ENCODE measurements around the gene NUB1.

Gene NUB1

GRCh38 chr7:151377406-151377805 is 35.8 kb downstream of the NUB1 start:
- DNase-seq (ENCODE audit: low spot score): no peak

GRCh38 chr7:151378011-151378410 is 36.4 kb downstream of the NUB1 start:
- no peak for DNase-seq (ENCODE audit: low spot score)

- DNase-seq (ENCODE audit: low spot score): no peak
Observed at GRCh38 chr7:151378496-151379192, 37.0 kb downstream of the NUB1 start.

GRCh38 chr7:151379193-151379520 is 37.5 kb downstream of the NUB1 start:
- no peak for DNase-seq (ENCODE audit: low spot score)

DNA sequence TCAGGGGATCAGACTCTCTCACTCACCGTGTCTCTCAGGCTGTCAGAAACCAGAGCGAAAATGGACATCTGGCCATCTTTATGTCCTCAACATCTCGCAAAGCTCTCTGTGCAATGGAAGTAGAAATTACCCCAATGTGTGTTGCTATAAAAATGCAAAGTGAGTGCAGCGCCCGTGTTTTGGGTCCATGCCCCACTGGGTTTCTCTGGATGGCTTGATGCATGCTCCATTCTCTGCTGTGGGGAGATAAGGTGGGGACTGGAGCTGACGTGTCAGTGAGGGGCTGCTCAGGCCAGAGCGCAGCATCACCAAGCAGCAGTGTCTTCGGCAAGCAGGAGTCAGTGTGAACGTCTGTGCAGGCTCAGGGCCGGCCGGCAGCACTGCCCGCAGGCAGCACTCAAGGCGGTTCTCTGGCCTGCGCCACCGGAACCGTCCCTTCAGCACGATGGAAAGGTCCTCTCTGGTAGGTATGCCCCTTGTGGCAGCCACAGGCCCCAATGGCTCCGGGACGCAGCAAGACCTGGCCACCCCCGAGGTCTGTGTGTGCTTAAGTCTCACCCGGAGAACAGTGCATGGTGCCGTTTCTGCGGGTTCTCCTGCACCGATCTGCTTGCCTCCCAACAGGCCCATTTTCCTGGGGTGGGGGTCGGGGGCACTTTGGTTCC is 38.1 kb downstream of the NUB1 start:
- DNase-seq (ENCODE audit: low spot score): no peak

GRCh38 chr7:151380199-151381097 is 38.8 kb downstream of the NUB1 start:
- DNase-seq (ENCODE audit: low spot score): no peak

- DNase-seq (ENCODE audit: low spot score): no peak
Observed at GRCh38 chr7:151381098-151381347, 39.4 kb downstream of the NUB1 start.

DNA sequence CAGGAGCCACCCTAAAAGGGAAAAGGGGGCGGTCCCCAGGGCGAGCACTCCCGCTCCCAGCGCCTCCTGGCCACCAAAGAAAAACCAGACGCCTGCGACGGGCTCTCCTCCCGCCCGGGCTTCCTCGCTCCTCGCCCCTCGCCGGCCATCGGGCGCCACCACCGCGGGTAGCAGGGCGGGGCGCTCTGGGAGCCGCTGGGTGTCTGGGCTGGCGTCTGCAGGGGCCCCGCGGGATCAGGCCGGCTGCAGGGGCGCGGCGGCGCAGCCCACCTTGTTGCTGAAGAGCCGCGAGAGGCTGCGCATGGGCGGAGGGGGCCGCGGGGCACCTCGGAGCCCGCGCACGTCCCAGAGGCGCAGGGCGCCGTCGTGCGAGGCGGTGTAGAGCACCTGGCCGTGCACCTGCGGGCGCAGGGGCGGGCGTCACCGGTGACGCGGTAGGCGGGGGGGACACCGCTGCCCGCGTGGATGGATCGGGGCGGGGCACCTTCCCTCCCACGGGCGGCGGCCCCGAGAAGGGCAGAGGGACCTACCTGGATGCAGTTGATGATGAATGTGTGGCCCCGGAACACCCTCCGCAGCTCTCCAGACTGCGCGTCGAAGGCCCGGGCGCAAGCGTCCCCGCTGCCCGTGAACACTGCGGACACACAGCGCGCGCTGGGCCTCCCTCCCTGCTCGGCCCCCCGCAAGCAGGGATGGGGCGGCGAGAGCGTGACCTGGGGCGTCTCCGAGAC is 39.9 kb downstream of the NUB1 start:
- DNase-seq (ENCODE audit: low spot score): no peak

DNA sequence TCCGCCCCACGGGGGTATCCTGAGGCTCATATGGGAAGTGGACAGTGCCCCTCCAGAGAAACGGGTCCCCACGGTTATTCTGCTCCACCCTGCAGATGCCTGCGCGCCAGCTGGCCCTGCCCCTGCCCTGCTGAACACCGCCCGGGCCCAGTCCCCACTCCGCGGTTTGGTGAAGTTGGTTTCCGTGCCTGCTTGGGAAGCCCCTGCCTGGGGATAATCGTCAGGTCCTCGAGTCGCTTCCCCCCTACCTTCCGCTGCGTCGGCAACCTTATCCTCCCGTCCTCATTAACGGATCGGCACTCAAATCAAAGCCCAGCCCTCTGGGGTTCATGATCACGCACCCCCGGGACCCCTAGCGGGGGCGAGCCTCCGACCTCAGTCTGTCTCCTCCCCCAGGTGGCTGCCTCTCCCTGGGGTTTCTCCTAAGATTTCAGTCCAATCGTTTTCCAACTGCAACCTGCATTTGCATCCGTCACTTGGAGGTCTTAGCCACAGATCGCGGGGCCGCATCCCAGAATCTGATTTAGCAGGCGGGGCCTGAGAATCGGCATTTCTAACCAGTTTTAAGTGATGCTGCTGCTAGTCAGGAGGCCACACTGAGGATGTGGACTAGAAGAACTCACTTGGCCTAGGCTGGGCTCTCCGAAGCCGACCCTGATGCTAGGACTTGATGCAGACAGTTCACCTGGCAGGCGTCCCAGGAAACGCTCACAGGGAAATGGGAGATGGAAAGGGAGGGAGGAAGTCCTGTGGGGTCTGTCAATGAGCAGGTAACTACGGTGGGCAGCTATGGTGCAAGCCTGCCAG is 40.7 kb downstream of the NUB1 start:
- no peak for DNase-seq (ENCODE audit: low spot score)

DNA sequence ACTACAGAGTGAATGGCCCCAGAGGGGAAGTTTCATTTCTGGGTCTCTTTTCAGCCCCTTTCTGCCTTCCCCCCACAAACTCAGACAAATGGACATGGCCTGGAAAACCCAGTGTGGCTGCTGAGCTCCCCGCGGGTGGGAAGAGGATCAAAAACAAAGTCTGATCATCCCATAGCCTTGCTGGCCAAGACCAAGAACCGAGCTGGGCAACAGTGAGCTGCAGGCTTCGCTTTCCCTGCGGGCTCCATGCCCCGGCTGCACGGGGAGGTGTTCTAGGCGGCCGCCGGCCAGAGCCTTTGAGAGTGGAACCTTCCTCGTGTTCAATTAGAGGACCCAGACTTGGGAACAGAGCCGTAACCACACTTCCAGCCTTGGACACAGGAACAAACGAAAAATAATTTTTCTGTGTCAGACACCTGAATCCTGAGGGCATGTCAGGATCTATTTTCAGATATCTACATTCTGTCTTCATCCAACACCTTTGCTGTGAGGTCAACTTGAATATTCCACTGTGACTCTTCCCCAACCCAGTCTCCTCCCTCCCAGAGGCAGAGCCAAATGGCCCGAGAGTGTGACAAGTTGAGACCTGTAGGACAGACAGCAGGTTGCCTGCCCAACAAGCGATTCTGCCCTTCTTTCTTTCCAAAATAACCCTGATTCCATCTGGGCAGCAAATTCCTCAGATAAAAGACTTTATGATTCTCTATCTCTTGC is 42.2 kb downstream of the NUB1 start:
- DNase-seq (ENCODE audit: low spot score): no peak

GRCh38 chr7:151384352-151384697 is 42.7 kb downstream of the NUB1 start:
- no peak for DNase-seq (ENCODE audit: low spot score)

- no peak for DNase-seq (ENCODE audit: low spot score)
Observed at GRCh38 chr7:151384776-151385625, 43.4 kb downstream of the NUB1 start.

DNA sequence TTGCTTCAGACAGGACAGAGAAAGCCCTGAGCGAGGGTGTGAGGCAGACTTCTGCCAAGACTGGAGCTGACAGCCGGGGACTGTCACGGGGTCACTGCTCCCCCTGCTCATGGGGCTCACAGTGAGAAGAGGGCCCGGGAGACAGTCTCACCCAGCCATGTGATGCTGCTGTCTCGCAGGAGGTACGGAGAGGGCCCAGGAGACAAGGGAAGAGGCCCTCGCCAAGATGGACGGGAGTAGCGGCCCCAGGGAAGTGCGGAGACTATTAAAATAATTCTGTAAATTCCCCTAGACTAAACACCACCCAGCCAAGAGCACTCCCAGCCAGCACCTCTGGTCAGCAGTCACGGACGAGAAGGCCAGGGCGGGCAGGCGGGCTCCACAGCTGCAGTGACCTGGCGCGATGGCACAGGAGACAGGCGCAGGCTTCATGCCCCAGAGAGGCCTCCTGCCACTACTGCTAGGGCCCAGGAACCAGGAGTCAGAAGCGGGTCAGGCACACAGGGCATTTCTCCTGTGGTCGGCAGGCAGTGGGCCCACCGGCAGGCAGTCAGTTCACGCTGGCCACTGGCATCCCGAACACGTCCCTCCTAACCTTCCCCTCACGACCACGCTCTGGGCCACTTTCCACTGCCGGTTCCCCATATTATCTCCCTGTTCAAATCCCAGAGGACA is 44.2 kb downstream of the NUB1 start:
- DNase-seq (ENCODE audit: low spot score): no peak

DNA sequence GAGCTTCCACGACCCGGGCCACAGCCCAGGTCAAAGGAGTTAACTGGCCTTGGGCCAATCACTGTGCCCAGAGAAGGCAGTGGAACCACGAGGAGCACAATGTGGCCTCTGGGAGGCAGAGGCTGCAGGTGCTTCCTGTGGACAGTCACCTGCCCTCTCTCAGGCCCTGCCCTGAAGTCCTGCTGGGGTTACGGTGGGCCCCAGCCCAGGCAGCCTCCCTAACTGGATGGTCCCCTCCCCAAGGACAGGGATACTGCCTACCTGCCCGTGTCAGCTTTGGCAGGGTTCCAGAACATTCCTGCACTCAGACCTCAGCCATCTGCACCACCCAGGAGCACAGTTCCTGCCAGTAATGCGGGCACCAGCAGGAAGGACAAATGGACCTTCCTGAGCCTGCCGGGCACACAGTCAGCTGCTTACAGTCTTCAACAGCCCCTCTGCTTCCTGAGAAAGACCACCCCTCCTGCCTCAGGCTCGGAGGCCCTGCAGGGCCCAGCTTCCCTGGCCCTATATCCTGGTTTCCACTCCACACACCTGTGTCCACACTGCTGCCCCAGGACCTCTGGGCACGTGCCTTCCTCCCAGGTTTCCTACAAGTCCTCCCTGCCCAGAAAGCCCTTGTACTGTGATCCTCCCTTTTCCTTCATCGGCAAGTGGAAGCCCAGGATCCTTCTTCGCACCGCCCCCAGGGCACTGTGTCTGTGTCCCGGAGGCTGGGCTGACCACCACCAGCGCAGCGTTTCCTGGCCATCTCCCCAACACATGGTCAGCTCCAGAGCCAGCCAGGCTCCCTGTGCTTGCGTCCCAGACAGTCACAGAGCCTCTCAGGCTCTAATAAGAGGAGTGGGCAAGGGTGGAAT is 44.9 kb downstream of the NUB1 start:
- no peak for DNase-seq (ENCODE audit: low spot score)

- DNase-seq (ENCODE audit: low spot score): no peak
Observed at GRCh38 chr7:151387161-151388006, 45.8 kb downstream of the NUB1 start.

- no peak for DNase-seq (ENCODE audit: low spot score)
Observed at GRCh38 chr7:151388007-151388297, 46.3 kb downstream of the NUB1 start.

DNA sequence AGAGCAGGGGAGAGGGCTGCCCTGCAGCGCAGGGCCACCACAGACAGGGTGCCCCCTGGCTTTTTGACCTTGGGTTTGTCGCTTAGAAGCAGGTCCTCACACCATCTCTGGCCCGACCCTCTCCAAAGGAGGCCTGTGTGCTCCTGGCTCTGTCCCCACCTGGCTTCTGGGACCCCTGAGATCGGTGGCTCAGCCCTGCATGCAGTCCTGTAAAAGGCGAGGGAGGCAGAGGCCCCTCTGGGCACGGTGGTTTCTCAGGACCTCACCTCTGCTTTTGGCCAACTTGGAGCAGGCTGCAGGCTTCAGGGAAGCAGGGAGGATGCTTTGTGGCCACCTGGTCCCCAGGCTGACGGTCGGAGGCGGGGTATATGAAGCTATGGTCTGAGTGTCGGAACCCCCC is 46.8 kb downstream of the NUB1 start:
- DNase-seq (ENCODE audit: low spot score): no peak

Measured in COLO829 (cell line).